SK-N-MC (cell line): ENCODE data around the gene ARID2.

Source experiments
- DNase-seq: peaks from one replicate; pipeline ENCODE4 v3.0.0-alpha.2; 2011; ENCODE audit warnings: low read depth, low spot score
- H3K27ac ChIP-seq: fragments of 200-600 bp; sonication (generic); 2 replicates; pipeline ENCODE4 v1.5.1; 2016; ENCODE audit warnings: mixed run types
- H3K36me3 ChIP-seq: fragments of 200-600 bp; sonication (generic); 2 replicates; pipeline ENCODE4 v1.6.1; 2017; ENCODE audit warnings: antibody characterized with exemption, low read length, mixed read lengths; ENCODE audit not compliant: insufficient read depth
- H3K4me3 ChIP-seq: fragments of 200-600 bp; sonication (generic); 2 replicates; pipeline ENCODE4 v1.5.1; 2016
- H3K9ac ChIP-seq: fragments of 200-600 bp; sonication (generic); 2 replicates; pipeline ENCODE4 v1.8.0; 2017; ENCODE audit warnings: mixed run types, mixed read lengths; ENCODE audit not compliant: insufficient read length
- H3K9me3 ChIP-seq: fragments of 200-600 bp; sonication (generic); 2 replicates; pipeline ENCODE4 v1.6.1; 2017; ENCODE audit warnings: low read depth, mild to moderate bottlenecking, antibody characterized with exemption, low read length, moderate library complexity, mixed read lengths
- EZH2 ChIP-seq: fragments of 200-600 bp; sonication (generic); IDR thresholded peaks from one replicate; pipeline ENCODE4 v1.6.1; 2017; ENCODE audit warnings: antibody characterized with exemption
- FOXP2 ChIP-seq: optimal IDR thresholded peaks from 2 replicates; pipeline ENCODE3; 2011; ENCODE audit warnings: mild to moderate bottlenecking, moderate library complexity; ENCODE audit not compliant: insufficient read depth; ENCODE audit errors: extremely low read length, control extremely low read depth
- POLR2AphosphoS5 ChIP-seq: IDR thresholded peaks from 2 replicates; pipeline ENCODE4 v1.6.1; 2012; ENCODE audit warnings: mild to moderate bottlenecking, low read depth, low read length, borderline replicate concordance

ARID2 gene

GRCh38 chr12:45834809-45835208 lies 105.3 kb downstream of the ARID2 start:
- DNase-seq, result no peak
- H3K4me3 ChIP-seq, result no peak overlapping the region
- H3K9me3 ChIP-seq, result no peaks in the 10 kb centered on the region
- no peak for TF ChIP-seq EZH2
- no peak for TF ChIP-seq POLR2AphosphoS5
- no peak for TF ChIP-seq FOXP2
- H3K9ac ChIP-seq, result no peak overlapping the region
- no peak overlapping the region for H3K27ac ChIP-seq
- H3K36me3 ChIP-seq, result peaks cover 70% of the 10 kb centered on the region

DNA sequence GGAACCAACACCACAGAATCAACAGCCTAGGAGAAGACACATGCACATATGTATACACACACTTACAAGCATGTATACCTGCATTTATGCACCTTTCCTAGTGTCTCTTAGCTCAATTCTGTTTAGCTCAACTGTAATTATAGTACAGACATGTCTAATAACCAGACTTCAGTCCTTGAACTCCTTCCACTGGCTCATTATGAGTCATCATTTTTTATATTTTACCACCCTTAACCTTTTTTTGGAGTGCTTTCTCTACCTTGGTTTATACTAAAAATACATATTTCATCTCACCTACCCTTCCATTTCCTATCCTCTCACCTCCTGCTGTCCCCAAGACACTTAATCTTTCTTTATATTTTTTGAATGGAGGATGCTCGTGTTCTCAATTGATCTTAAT lies 110.4 kb downstream of the ARID2 start:
- Histone ChIP-seq H3K27ac (no peak overlapping the region), H3K4me3 (no peak overlapping the region), H3K36me3 (peaks cover 73% of the 10 kb centered on the region), H3K9ac (no peak overlapping the region), H3K9me3 (no peaks in the 10 kb centered on the region)
- DNase-seq, result no peak
- TF ChIP-seq POLR2AphosphoS5, result no peak
- TF ChIP-seq FOXP2, result no peak
- TF ChIP-seq EZH2, result no peak

DNA sequence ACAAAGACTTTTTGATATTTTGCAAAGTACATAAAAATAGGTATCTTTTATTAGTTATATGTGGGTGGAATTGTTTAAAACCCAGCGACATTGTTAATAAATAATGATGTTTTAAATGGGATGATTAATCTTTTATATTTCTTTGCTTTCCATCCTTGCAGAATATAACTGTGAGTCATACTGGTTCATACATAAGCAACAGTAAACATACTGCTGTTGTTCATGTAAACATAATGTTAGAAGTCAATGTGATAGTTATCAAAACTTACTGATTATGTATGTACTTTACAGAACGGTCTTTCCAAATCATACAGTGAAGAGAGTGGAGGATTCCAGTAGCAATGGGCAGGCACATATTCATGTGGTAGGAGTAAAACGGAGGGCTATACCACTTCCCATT lies 119.8 kb downstream of the ARID2 start:
- DNase-seq, result no peak
- Histone ChIP-seq H3K9ac (no peak overlapping the region), H3K4me3 (no peak overlapping the region), H3K27ac (no peak overlapping the region), H3K9me3 (no peaks in the 10 kb centered on the region), H3K36me3 (peaks cover 69% of the 10 kb centered on the region)
- no peak for TF ChIP-seq POLR2AphosphoS5
- TF ChIP-seq FOXP2, result no peak
- TF ChIP-seq EZH2, result no peak

- H3K27ac ChIP-seq, result no peak overlapping the region
- no peak overlapping the region for H3K4me3 ChIP-seq
- TF ChIP-seq EZH2 (no peak), POLR2AphosphoS5 (no peak), FOXP2 (no peak)
- H3K9me3 ChIP-seq, result no peaks in the 10 kb centered on the region
- H3K36me3 ChIP-seq, result peaks cover 71% of the 10 kb centered on the region
- no peak for DNase-seq
- no peak overlapping the region for H3K9ac ChIP-seq
These were observed 120.8 kb downstream of the ARID2 start for GRCh38 chr12:45850302-45850701.

- H3K4me3 ChIP-seq, result no peak overlapping the region
- no peak overlapping the region for H3K9ac ChIP-seq
- H3K36me3 ChIP-seq, result peaks cover 62% of the 10 kb centered on the region
- H3K27ac ChIP-seq, result no peak overlapping the region
- no peak for DNase-seq
- H3K9me3 ChIP-seq, result no peaks in the 10 kb centered on the region
- TF ChIP-seq FOXP2, result no peak
- TF ChIP-seq EZH2, result no peak
- TF ChIP-seq POLR2AphosphoS5, result no peak
These were observed 123.0 kb downstream of the ARID2 start for GRCh38 chr12:45852508-45852907.

DNA sequence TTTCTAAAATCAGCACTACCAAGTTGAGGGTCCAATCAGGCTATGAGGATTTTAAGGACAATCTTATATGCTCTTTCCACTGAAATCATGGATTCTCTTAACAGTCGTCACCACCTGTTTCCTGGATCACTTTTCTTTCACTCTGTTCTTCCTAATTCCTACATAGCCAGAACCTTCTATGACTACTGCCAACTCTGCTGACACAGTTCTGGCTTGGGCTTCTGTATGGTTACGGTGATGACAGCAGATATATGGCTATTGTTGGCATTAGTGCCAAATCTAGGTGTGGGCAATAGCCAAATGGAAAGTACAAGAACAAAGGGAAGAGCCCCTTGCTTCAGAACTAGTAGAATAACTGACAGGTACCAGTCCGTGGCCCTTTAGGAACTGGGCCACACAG lies 124.0 kb downstream of the ARID2 start:
- H3K9me3 ChIP-seq, result no peaks in the 10 kb centered on the region
- no peak overlapping the region for H3K9ac ChIP-seq
- DNase-seq, result no peak
- H3K36me3 ChIP-seq, result peaks cover 61% of the 10 kb centered on the region
- H3K27ac ChIP-seq, result no peak overlapping the region
- H3K4me3 ChIP-seq, result no peak overlapping the region
- TF ChIP-seq POLR2AphosphoS5, result no peak
- TF ChIP-seq FOXP2, result no peak
- TF ChIP-seq EZH2, result no peak

- peaks cover 44% of the 10 kb centered on the region for H3K36me3 ChIP-seq
- H3K9me3 ChIP-seq, result no peaks in the 10 kb centered on the region
- 0 out of 2 replicates have a peak overlapping the region, but pooled peaks have one; percentile 22 for H3K27ac ChIP-seq
- DNase-seq, result no peak
- TF ChIP-seq POLR2AphosphoS5 (no peak), FOXP2 (no peak), EZH2 (no peak)
- H3K4me3 ChIP-seq, result no peak overlapping the region
- no peak overlapping the region for H3K9ac ChIP-seq
These were observed 133.8 kb downstream of the ARID2 start for GRCh38 chr12:45863332-45863731.

DNA sequence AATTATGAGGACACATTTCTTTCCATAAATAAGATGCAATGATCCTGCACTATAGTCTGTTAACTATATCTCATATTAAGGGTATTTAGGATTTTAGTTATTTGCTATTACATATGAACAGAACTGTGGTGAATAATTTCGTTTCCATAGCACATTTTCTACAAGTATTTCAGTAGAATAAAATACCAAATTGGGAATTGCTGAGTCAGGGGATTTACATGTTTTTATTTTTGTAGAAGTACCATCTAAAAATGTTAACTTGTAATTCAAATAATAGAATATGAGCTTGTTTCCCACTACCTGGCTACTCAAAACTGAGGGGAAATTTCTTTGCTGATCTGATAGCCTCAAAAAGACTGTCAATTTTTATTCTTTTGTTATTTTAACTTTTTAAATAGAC lies 136.8 kb downstream of the ARID2 start:
- no peak overlapping the region for H3K27ac ChIP-seq
- no peak overlapping the region for H3K9ac ChIP-seq
- peaks cover 50% of the 10 kb centered on the region for H3K36me3 ChIP-seq
- DNase-seq, result no peak
- TF ChIP-seq EZH2 (no peak), FOXP2 (no peak), POLR2AphosphoS5 (no peak)
- H3K9me3 ChIP-seq, result no peaks in the 10 kb centered on the region
- no peak overlapping the region for H3K4me3 ChIP-seq

- peaks cover 76% of the 10 kb centered on the region for H3K36me3 ChIP-seq
- no peak overlapping the region for H3K9ac ChIP-seq
- H3K4me3 ChIP-seq, result no peak overlapping the region
- H3K27ac ChIP-seq, result no peak overlapping the region
- no peak for DNase-seq
- TF ChIP-seq EZH2 (no peak), FOXP2 (no peak), POLR2AphosphoS5 (no peak)
- H3K9me3 ChIP-seq, result no peaks in the 10 kb centered on the region; the same call in 1 of the 2 replicates
These were observed 142.9 kb downstream of the ARID2 start for GRCh38 chr12:45872446-45872845.

GRCh38 chr12:45877069-45877468 lies 147.6 kb downstream of the ARID2 start:
- peaks cover 75% of the 10 kb centered on the region for H3K36me3 ChIP-seq
- H3K9me3 ChIP-seq, result no peaks in the 10 kb centered on the region; the same call in 1 of the 2 replicates
- no peak overlapping the region for H3K9ac ChIP-seq
- no peak for DNase-seq
- TF ChIP-seq POLR2AphosphoS5 (no peak), FOXP2 (no peak), EZH2 (no peak)
- no peak overlapping the region for H3K27ac ChIP-seq
- H3K4me3 ChIP-seq, result no peak overlapping the region
